GM12874 (cell line): Measurements from ENCODE around the gene DDAH1.

ENCODE experiments used
- TF ChIP-seq, protein P1 (sequence below): IDR thresholded peaks from 2 replicates; pipeline ENCODE4 v1.5.1; 2011; ENCODE audit warnings: low read depth, mild to moderate bottlenecking, control low read depth, low read length, moderate library complexity; ENCODE audit not compliant: insufficient read depth

The DDAH1 gene

GRCh38 chr1:85433096-85433495 lies 31.9 kb downstream of the DDAH1 start:
- TF ChIP-seq, protein P1, sequence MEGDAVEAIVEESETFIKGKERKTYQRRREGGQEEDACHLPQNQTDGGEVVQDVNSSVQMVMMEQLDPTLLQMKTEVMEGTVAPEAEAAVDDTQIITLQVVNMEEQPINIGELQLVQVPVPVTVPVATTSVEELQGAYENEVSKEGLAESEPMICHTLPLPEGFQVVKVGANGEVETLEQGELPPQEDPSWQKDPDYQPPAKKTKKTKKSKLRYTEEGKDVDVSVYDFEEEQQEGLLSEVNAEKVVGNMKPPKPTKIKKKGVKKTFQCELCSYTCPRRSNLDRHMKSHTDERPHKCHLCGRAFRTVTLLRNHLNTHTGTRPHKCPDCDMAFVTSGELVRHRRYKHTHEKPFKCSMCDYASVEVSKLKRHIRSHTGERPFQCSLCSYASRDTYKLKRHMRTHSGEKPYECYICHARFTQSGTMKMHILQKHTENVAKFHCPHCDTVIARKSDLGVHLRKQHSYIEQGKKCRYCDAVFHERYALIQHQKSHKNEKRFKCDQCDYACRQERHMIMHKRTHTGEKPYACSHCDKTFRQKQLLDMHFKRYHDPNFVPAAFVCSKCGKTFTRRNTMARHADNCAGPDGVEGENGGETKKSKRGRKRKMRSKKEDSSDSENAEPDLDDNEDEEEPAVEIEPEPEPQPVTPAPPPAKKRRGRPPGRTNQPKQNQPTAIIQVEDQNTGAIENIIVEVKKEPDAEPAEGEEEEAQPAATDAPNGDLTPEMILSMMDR, result no peak

DNA sequence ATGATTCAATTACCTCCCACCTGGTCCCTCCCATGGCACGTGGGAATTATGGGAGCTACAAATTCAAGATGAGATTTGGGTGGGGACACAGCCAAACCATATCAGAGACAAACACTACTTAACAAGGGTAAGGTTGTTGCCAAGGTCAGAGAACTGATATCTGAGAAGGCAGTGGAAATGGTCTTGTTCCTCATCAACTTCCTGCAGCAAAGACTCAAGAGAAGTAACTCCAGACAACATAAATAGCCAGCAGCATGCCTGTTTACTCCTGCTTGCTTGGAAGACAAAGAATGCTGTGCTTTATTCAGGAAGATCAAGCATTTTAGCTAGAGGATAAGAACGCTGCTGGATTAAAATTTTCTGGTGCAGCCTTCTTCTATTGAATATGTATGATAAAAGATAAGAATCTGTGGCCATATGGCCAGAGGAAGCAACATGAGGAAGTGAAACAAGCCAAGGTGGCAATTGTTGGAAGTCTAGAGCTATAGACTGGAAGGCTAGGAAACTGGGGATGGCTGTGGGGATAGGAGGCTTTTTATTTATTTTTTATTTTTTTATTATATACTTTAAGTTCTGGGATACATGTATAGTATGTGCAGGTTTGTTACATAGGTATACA lies 36.4 kb downstream of the DDAH1 start:
- TF ChIP-seq, protein P1, result no peak

- TF ChIP-seq, protein P1, result no peak
These were observed 37.1 kb downstream of the DDAH1 start for GRCh38 chr1:85427849-85428248.

DNA sequence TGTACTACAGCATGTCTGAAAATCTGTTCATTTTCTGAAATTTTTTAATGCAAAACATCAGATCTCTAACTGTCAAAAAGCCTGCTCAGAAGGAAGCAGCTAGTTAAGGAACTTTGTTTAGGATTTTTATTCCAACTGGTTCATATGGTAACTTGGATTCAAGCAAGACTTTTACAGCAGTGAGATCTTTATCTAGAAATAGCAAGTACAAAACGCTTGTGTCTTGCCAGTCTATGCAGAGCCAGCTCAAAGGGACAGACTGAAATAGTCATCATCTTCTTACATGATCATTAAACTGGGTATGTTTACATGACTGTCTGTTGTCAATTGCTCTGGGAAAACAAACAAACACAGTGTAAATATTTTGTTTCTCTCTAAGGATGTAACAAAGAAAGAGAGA lies 37.6 kb downstream of the DDAH1 start:
- TF ChIP-seq, protein P1, result no peak

DNA sequence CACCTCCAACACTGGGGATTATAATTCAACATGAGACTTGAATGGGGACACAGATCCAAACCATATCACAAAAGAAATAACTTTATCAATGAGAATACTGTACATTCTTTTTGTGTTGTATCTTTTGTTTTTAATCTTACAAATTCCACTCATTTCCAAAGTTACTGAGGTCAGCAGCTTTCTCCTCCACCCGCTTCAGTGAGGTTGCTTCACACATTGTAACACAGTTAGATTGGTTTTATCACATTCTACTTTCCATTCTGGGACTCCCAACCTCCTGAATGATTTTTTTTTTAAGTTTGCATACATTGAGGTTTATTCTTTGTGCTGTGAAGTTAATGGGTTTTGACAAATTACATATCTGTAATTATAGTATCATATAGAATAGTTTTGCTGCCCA lies 43.8 kb downstream of the DDAH1 start:
- TF ChIP-seq, protein P1, result no peak

- TF ChIP-seq, protein P1, result no peak
These were observed 44.8 kb downstream of the DDAH1 start for GRCh38 chr1:85420199-85420598.

- TF ChIP-seq, protein P1, result no peak
These were observed 47.1 kb downstream of the DDAH1 start for GRCh38 chr1:85417876-85418275.
